ENCODE data around the gene G6PC2. TPM values are rescaled to one million over a fixed set of nuclear protein-coding genes. Genes with fewer than 3 reads are reported as not detected.

G6PC2 gene
- total RNA-seq, 1 experiment from 2014 or later, result not detected

DNA sequence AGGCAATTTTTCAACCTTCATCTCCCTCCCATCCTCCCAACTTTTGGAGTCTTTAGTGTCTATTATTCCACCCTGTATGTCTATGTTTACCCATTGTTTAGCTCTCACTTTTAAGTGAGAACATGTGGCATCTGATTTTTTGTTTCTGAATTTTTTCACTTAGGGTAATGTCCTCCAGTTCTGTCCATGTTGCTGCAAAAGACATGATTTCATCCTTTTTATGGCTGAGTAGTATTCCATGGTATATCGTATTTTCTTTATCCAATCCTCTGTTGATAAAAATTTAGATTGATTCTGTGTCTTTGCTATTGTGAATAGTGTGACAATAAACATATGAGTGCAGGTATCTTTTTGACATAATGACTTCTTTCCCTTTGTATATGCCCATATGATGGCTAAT, 48.2 kb downstream of the G6PC2 start:
- no peak overlapping the region for H3K4me3 Mint-ChIP-seq
- no peaks in the 10 kb centered on the region; the same call in 1 of the 2 replicates for H3K27me3 Mint-ChIP-seq (ENCODE audit: low read depth)
- no peak overlapping the region for H3K27ac Mint-ChIP-seq
- no peak for DNase-seq (ENCODE audit: low spot score)
- no peaks in the 10 kb centered on the region for H3K4me1 Mint-ChIP-seq
- ATAC-seq, result no peak
- no peaks in the 10 kb centered on the region; the same call in 1 of the 2 replicates for H3K36me3 Mint-ChIP-seq
- ChIA-PET POLR2A (no interaction called here), CTCF (no interaction called here)
- peaks cover 27% of the 10 kb centered on the region for H3K9me3 Mint-ChIP-seq
- TF ChIP-seq GABPB1 (CRISPR knock-in tag; IDR thresholded peaks at IDR 0.05) (no peak), EMX1 (CRISPR knock-in tag; IDR thresholded peaks at IDR 0.05) (no peak), NR3C1 (CRISPR knock-in tag; conservative IDR thresholded peaks at IDR 0.05; ENCODE audit: low read depth) (no peak), TEAD4 (CRISPR knock-in tag; IDR thresholded peaks at IDR 0.05) (no peak), GTF2I (CRISPR knock-in tag; conservative IDR thresholded peaks at IDR 0.05) (no peak), KAT7 (CRISPR knock-in tag; IDR thresholded peaks at IDR 0.05; ENCODE audit: borderline replicate concordance) (no peak), NFE2L1 (CRISPR knock-in tag; IDR thresholded peaks at IDR 0.05) (no peak)
- TF ChIP-seq, protein P1, sequence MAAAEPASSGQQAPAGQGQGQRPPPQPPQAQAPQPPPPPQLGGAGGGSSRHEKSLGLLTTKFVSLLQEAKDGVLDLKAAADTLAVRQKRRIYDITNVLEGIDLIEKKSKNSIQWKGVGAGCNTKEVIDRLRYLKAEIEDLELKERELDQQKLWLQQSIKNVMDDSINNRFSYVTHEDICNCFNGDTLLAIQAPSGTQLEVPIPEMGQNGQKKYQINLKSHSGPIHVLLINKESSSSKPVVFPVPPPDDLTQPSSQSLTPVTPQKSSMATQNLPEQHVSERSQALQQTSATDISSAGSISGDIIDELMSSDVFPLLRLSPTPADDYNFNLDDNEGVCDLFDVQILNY (CRISPR knock-in tag; IDR thresholded peaks at IDR 0.05), result no peak
- TF ChIP-seq, protein P2, sequence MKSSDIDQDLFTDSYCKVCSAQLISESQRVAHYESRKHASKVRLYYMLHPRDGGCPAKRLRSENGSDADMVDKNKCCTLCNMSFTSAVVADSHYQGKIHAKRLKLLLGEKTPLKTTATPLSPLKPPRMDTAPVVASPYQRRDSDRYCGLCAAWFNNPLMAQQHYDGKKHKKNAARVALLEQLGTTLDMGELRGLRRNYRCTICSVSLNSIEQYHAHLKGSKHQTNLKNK (CRISPR knock-in tag; IDR thresholded peaks at IDR 0.05), result no peak

DNA sequence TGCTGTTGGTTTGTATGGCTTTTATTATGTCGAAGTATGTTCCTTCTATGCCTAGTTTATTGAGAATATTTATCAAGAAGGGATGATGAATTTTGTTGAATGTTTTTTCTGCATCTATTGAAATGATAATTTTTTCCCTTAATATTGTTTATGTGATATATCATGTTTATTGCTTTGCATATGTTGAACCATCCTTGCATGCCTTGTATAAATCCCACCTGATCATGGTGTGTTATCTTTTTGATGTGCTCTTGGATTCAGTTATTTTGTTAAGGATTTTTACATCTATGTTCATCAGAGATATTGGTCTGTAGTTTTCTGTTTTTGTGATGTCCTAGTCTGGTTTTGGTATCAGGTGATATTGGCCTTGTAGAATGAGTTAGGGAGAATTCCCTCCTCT, 50.8 kb downstream of the G6PC2 start:
- no peak for ATAC-seq
- no peak for DNase-seq (ENCODE audit: low spot score)
- H3K4me3 Mint-ChIP-seq, result no peak overlapping the region
- no peak overlapping the region for H3K27ac Mint-ChIP-seq
- ChIA-PET POLR2A (no interaction called here), CTCF (no interaction called here)
- H3K36me3 Mint-ChIP-seq, result no peaks in the 10 kb centered on the region; the same call in 1 of the 2 replicates
- TF ChIP-seq, protein P3, sequence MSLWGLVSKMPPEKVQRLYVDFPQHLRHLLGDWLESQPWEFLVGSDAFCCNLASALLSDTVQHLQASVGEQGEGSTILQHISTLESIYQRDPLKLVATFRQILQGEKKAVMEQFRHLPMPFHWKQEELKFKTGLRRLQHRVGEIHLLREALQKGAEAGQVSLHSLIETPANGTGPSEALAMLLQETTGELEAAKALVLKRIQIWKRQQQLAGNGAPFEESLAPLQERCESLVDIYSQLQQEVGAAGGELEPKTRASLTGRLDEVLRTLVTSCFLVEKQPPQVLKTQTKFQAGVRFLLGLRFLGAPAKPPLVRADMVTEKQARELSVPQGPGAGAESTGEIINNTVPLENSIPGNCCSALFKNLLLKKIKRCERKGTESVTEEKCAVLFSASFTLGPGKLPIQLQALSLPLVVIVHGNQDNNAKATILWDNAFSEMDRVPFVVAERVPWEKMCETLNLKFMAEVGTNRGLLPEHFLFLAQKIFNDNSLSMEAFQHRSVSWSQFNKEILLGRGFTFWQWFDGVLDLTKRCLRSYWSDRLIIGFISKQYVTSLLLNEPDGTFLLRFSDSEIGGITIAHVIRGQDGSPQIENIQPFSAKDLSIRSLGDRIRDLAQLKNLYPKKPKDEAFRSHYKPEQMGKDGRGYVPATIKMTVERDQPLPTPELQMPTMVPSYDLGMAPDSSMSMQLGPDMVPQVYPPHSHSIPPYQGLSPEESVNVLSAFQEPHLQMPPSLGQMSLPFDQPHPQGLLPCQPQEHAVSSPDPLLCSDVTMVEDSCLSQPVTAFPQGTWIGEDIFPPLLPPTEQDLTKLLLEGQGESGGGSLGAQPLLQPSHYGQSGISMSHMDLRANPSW (CRISPR knock-in tag; conservative IDR thresholded peaks at IDR 0.05; ENCODE audit: low read depth), result no peak
- TF ChIP-seq TEAD4 (CRISPR knock-in tag; IDR thresholded peaks at IDR 0.05) (no peak), NFE2L1 (CRISPR knock-in tag; IDR thresholded peaks at IDR 0.05) (no peak)
- TF ChIP-seq, protein P4, sequence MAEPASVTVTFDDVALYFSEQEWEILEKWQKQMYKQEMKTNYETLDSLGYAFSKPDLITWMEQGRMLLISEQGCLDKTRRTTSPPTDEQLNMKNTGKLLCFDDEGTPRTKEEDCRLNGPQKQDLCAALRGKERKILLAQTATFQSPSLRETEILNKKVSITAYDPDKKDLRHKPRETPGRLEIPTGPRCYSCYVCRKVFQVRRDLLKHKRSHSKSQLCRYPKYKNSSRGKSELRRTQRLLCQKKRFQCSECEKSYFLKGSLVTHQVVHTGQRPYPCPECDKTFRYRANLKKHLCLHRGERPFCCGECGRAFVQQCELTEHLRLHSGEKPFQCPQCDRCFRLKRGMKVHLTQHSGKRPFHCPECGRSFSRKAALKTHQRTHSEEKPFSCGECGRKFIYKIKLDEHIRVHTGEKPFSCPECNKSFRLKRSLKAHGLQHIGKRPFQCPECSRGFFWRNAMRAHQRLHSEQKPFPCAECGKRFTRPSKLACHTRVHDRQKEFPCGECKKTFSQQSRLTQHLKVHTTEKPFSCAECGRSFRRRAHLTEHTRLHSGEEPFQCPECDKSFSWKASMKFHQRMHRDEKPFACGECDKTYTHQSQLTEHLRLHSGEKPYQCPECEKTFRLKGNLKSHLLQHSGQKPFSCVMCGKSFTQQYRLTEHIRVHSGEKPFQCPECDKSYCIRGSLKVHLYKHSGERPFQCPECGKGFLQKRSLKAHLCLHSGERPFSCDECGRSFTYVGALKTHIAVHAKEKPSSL (CRISPR knock-in tag; conservative IDR thresholded peaks at IDR 0.05), result no peak
- TF ChIP-seq, protein P5, sequence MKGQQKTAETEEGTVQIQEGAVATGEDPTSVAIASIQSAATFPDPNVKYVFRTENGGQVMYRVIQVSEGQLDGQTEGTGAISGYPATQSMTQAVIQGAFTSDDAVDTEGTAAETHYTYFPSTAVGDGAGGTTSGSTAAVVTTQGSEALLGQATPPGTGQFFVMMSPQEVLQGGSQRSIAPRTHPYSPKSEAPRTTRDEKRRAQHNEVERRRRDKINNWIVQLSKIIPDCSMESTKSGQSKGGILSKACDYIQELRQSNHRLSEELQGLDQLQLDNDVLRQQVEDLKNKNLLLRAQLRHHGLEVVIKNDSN (CRISPR knock-in tag; IDR thresholded peaks at IDR 0.05), result no peak
- TF ChIP-seq, protein P6, sequence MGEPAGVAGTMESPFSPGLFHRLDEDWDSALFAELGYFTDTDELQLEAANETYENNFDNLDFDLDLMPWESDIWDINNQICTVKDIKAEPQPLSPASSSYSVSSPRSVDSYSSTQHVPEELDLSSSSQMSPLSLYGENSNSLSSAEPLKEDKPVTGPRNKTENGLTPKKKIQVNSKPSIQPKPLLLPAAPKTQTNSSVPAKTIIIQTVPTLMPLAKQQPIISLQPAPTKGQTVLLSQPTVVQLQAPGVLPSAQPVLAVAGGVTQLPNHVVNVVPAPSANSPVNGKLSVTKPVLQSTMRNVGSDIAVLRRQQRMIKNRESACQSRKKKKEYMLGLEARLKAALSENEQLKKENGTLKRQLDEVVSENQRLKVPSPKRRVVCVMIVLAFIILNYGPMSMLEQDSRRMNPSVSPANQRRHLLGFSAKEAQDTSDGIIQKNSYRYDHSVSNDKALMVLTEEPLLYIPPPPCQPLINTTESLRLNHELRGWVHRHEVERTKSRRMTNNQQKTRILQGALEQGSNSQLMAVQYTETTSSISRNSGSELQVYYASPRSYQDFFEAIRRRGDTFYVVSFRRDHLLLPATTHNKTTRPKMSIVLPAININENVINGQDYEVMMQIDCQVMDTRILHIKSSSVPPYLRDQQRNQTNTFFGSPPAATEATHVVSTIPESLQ (CRISPR knock-in tag; IDR thresholded peaks at IDR 0.05), result no peak
- TF ChIP-seq, protein P7, sequence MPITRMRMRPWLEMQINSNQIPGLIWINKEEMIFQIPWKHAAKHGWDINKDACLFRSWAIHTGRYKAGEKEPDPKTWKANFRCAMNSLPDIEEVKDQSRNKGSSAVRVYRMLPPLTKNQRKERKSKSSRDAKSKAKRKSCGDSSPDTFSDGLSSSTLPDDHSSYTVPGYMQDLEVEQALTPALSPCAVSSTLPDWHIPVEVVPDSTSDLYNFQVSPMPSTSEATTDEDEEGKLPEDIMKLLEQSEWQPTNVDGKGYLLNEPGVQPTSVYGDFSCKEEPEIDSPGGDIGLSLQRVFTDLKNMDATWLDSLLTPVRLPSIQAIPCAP (CRISPR knock-in tag; IDR thresholded peaks at IDR 0.05), result no peak
- TF ChIP-seq, protein P8, sequence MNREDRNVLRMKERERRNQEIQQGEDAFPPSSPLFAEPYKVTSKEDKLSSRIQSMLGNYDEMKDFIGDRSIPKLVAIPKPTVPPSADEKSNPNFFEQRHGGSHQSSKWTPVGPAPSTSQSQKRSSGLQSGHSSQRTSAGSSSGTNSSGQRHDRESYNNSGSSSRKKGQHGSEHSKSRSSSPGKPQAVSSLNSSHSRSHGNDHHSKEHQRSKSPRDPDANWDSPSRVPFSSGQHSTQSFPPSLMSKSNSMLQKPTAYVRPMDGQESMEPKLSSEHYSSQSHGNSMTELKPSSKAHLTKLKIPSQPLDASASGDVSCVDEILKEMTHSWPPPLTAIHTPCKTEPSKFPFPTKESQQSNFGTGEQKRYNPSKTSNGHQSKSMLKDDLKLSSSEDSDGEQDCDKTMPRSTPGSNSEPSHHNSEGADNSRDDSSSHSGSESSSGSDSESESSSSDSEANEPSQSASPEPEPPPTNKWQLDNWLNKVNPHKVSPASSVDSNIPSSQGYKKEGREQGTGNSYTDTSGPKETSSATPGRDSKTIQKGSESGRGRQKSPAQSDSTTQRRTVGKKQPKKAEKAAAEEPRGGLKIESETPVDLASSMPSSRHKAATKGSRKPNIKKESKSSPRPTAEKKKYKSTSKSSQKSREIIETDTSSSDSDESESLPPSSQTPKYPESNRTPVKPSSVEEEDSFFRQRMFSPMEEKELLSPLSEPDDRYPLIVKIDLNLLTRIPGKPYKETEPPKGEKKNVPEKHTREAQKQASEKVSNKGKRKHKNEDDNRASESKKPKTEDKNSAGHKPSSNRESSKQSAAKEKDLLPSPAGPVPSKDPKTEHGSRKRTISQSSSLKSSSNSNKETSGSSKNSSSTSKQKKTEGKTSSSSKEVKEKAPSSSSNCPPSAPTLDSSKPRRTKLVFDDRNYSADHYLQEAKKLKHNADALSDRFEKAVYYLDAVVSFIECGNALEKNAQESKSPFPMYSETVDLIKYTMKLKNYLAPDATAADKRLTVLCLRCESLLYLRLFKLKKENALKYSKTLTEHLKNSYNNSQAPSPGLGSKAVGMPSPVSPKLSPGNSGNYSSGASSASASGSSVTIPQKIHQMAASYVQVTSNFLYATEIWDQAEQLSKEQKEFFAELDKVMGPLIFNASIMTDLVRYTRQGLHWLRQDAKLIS (CRISPR knock-in tag; IDR thresholded peaks at IDR 0.05; ENCODE audit: borderline replicate concordance), result no peak
- H3K4me1 Mint-ChIP-seq, result no peaks in the 10 kb centered on the region
- peaks cover 40% of the 10 kb centered on the region for H3K9me3 Mint-ChIP-seq
- no peaks in the 10 kb centered on the region; the same call in 1 of the 2 replicates for H3K27me3 Mint-ChIP-seq (ENCODE audit: low read depth)
